Brain microvascular endothelial cell (primary cell): ENCODE results near the gene FAM20A.
"Not testable (repeated sequence)": the region's sequence is repeated elsewhere in the genome, so short reads cannot be mapped to it uniquely, and the experiment has no call there.

Experiments used
- DNase-seq: peaks from one replicate; pipeline ENCODE4 v3.0.0-alpha.2; 2020
- H3K27ac ChIP-seq: fragments of 250-450 bp; sonication (Bioruptor Pico); 2 replicates; pipeline ENCODE4 v1.5.1; 2020; ENCODE audit warnings: mild to moderate bottlenecking, moderate library complexity
- H3K27me3 ChIP-seq: fragments of 250-450 bp; sonication (Bioruptor Pico); replicated peaks from 2 replicates; pipeline ENCODE4 v1.5.1; 2020; ENCODE audit warnings: mild to moderate bottlenecking
- H3K36me3 ChIP-seq: fragments of 250-450 bp; sonication (Bioruptor Pico); replicated peaks from 2 replicates; pipeline ENCODE4 v1.5.1; 2020; ENCODE audit warnings: mild to moderate bottlenecking
- H3K4me3 ChIP-seq: 2 replicates; pipeline ENCODE4 v1.5.1; 2011; ENCODE audit warnings: low read depth, mild to moderate bottlenecking, control low read depth, low read length, moderate library complexity
- in situ Hi-C: cut with HindIII; loops from 2 replicates; pipeline ENCODE4 v1.10.0; 2017; ENCODE audit warnings: low sequenced_read_pairs, low pct_ligation_motif_present
- TF ChIP-seq, protein P1 (sequence below): IDR thresholded peaks from 2 replicates; pipeline ENCODE4 v1.5.1; 2011; ENCODE audit warnings: low read depth, mild to moderate bottlenecking, moderate library complexity, low read length, control low read depth, inconsistent platforms; ENCODE audit errors: missing control alignments

FAM20A gene

DNA sequence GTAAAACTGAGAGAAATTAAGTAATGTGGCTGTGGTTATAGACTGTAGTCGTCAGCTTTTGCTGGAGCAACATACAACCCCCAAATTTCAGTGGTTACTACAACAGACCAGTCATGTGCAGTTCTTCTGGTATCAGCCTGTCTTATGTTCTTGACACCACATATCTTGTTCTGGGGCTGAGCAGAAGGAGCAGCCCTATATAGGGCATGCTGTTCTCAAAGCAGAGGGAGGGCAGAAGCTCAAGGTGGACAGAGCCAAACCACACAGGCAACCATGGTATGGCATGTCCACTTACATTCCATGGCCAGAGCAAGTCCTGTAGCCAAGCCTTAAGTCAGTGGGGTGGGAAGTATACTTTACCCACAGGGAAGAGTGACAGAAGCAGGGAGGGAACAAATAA lies 81.3 kb downstream of the FAM20A start:
- in situ Hi-C loops: no loop called here
- no peak overlapping the region for H3K27ac ChIP-seq
- no peak for DNase-seq
- TF ChIP-seq, protein P1, sequence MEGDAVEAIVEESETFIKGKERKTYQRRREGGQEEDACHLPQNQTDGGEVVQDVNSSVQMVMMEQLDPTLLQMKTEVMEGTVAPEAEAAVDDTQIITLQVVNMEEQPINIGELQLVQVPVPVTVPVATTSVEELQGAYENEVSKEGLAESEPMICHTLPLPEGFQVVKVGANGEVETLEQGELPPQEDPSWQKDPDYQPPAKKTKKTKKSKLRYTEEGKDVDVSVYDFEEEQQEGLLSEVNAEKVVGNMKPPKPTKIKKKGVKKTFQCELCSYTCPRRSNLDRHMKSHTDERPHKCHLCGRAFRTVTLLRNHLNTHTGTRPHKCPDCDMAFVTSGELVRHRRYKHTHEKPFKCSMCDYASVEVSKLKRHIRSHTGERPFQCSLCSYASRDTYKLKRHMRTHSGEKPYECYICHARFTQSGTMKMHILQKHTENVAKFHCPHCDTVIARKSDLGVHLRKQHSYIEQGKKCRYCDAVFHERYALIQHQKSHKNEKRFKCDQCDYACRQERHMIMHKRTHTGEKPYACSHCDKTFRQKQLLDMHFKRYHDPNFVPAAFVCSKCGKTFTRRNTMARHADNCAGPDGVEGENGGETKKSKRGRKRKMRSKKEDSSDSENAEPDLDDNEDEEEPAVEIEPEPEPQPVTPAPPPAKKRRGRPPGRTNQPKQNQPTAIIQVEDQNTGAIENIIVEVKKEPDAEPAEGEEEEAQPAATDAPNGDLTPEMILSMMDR: no peak
- H3K27me3 ChIP-seq: no peaks in the 10 kb centered on the region
- H3K36me3 ChIP-seq: peaks cover 59% of the 10 kb centered on the region
- no peak overlapping the region for H3K4me3 ChIP-seq

- H3K4me3 ChIP-seq, in situ Hi-C loops, DNase-seq, H3K27me3 ChIP-seq, H3K27ac ChIP-seq: not testable (repeated sequence)
- H3K36me3 ChIP-seq: peaks cover 57% of the 10 kb centered on the region
Measured at GRCh38 chr17:68519051-68519450, 82.1 kb downstream of the FAM20A start.

DNA sequence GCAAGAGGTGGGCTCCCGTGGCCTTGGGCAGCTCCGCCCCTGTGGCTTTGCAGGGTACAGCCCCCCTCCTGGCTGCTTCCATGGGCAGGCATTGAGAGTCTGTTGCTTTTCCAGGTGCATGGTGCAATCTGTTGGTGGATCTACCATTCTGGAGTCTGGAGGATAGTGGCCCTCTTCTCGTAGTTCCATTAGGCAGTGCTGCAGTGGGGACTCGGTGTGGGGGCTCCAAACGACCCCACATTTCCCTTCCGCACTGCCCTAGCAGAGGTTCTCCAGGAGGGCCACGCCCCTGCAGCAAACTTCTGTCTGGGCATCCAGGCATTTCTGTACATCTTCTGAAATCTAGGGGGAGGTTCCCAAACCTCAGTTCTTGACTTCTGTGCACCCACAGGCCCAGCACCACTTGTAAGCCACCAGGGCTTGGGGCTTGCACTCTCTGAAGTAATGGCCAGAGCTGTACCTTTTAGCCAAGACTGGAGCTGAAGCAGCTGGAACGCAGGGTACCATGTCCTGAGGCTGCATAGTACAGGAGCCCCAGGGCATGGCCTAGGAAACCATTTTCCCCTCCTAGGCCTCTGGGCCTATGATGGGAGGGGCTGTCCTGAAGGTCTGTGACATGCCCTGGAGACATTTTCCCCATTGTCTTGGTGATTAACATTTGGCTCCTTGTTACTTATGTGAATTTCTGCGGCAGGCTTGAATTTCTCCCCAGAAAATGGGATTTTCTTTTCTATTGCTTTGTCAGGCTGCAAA lies 82.9 kb downstream of the FAM20A start:
- H3K36me3 ChIP-seq: peaks cover 49% of the 10 kb centered on the region
- H3K27ac ChIP-seq: no peak overlapping the region

DNA sequence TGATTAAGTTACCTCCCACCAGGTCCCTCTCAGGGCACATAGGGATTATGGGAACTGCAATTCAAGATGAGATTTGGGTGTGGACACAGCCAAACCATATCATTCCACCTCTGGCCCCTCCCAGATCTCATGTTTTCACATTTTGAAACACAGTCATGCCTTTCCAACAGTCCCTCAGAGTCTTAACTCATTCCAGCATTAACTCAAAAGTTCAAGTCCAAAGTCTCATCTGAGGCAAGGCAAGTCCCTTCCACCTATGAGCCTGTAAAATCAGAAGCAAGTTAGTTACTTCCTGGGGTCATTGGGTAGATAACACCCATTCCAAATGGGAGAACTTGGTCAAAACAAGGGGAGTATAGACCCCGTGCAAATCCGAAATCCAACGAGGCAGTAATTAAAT lies 83.6 kb downstream of the FAM20A start:
- DNase-seq, H3K27ac ChIP-seq, in situ Hi-C loops, H3K4me3 ChIP-seq, H3K27me3 ChIP-seq: not testable (repeated sequence)
- peaks cover 43% of the 10 kb centered on the region for H3K36me3 ChIP-seq

More for the DNA sequence above, 82.9 kb downstream of the FAM20A start:
- Histone ChIP-seq H3K27me3 (no peaks in the 10 kb centered on the region), H3K4me3 (no peak overlapping the region)
- TF ChIP-seq, protein P1: no peak
- in situ Hi-C loops: no loop called here
- no peak for DNase-seq

GRCh38 chr17:68516732-68517131 lies 84.4 kb downstream of the FAM20A start:
- H3K36me3 ChIP-seq: peaks cover 40% of the 10 kb centered on the region
- TF ChIP-seq, protein P1: no peak
- H3K27ac ChIP-seq: no peak overlapping the region
- DNase-seq: no peak
- no peaks in the 10 kb centered on the region for H3K27me3 ChIP-seq
- no peak overlapping the region for H3K4me3 ChIP-seq
- in situ Hi-C loops: no loop called here

- in situ Hi-C loops: no loop called here
- peak overlapping the region; percentile 86 for H3K4me3 ChIP-seq
- H3K36me3 ChIP-seq: peaks cover 36% of the 10 kb centered on the region
- TF ChIP-seq, protein P1: no peak
- DNase-seq: peak; percentile 76
- H3K27me3 ChIP-seq: no peaks in the 10 kb centered on the region
- peak overlapping the region; percentile 98 for H3K27ac ChIP-seq
Measured at GRCh38 chr17:68514831-68515635, 86.1 kb downstream of the FAM20A start.
